Measurements from ENCODE around the gene CTNNA3. TPM values are rescaled to one million over a fixed set of nuclear protein-coding genes. Genes with fewer than 3 reads are reported as not detected.
"Not testable (repeated sequence)": the region's sequence is repeated elsewhere in the genome, so short reads cannot be mapped to it uniquely, and the experiment has no call there.

CTNNA3 gene
- total RNA-seq, 2 donors from 2014 or later: 1.6 TPM; not detected in 1

GRCh38 chr10:67690540-67690939, 5.5 kb downstream of the CTNNA3 start:
- not testable (repeated sequence) for H3K27ac Mint-ChIP-seq; DNase-seq; ATAC-seq; H3K4me1 Mint-ChIP-seq; H3K9me3 ChIP-seq (ENCODE audit: control insufficient read depth, low read length, poor library complexity, severe bottlenecking); H3K36me3 Mint-ChIP-seq (ENCODE audit: low read depth); H3K4me3 Mint-ChIP-seq
- H3K27me3 Mint-ChIP-seq: peaks cover 22% of the 10 kb centered on the region

- DNase-seq; H3K36me3 Mint-ChIP-seq (ENCODE audit: low read depth); H3K4me1 Mint-ChIP-seq; H3K4me3 Mint-ChIP-seq; H3K27me3 Mint-ChIP-seq; H3K27ac Mint-ChIP-seq; H3K9me3 ChIP-seq (ENCODE audit: control insufficient read depth, low read length, poor library complexity, severe bottlenecking); ATAC-seq: not testable (repeated sequence)
These were observed 11.9 kb downstream of the CTNNA3 start for GRCh38 chr10:67684140-67684539.

- Mint-ChIP-seq H3K27ac (no peak overlapping the region), H3K36me3 (ENCODE audit: low read depth) (no peaks in the 10 kb centered on the region), H3K4me3 (no peak overlapping the region), H3K4me1 (no peaks in the 10 kb centered on the region), H3K27me3 (peaks cover 24% of the 10 kb centered on the region)
- H3K9me3 ChIP-seq (ENCODE audit: control insufficient read depth, low read length, poor library complexity, severe bottlenecking): no peaks in the 10 kb centered on the region
- no peak for ATAC-seq
- DNase-seq: no peak
These were observed 17.5 kb downstream of the CTNNA3 start for GRCh38 chr10:67678335-67678974.

GRCh38 chr10:67676208-67676825, 19.7 kb downstream of the CTNNA3 start:
- H3K4me1 Mint-ChIP-seq: no peaks in the 10 kb centered on the region
- no peaks in the 10 kb centered on the region for H3K36me3 Mint-ChIP-seq (ENCODE audit: low read depth)
- H3K27me3 Mint-ChIP-seq: peaks cover 24% of the 10 kb centered on the region
- no peak overlapping the region for H3K4me3 Mint-ChIP-seq
- no peak overlapping the region for H3K27ac Mint-ChIP-seq
- DNase-seq: no peak
- ATAC-seq: no peak
- no peaks in the 10 kb centered on the region for H3K9me3 ChIP-seq (ENCODE audit: control insufficient read depth, low read length, poor library complexity, severe bottlenecking)

- DNase-seq (no peak), ATAC-seq (no peak)
- no peaks in the 10 kb centered on the region for H3K9me3 ChIP-seq (ENCODE audit: control insufficient read depth, low read length, poor library complexity, severe bottlenecking)
- Mint-ChIP-seq H3K27ac (no peak overlapping the region), H3K36me3 (ENCODE audit: low read depth) (no peaks in the 10 kb centered on the region), H3K27me3 (peaks cover 7% of the 10 kb centered on the region), H3K4me3 (no peak overlapping the region), H3K4me1 (peaks cover 5% of the 10 kb centered on the region)
These were observed 25.6 kb downstream of the CTNNA3 start for GRCh38 chr10:67670401-67670800.

- no peak for ATAC-seq
- Mint-ChIP-seq H3K4me3 (no peak overlapping the region), H3K36me3 (ENCODE audit: low read depth) (no peaks in the 10 kb centered on the region), H3K4me1 (peaks cover 5% of the 10 kb centered on the region), H3K27me3 (peaks cover 4% of the 10 kb centered on the region), H3K27ac (no peak overlapping the region)
- no peaks in the 10 kb centered on the region for H3K9me3 ChIP-seq (ENCODE audit: control insufficient read depth, low read length, poor library complexity, severe bottlenecking)
- no peak for DNase-seq
These were observed 26.0 kb downstream of the CTNNA3 start for GRCh38 chr10:67669978-67670377.

- H3K4me3 Mint-ChIP-seq: no peak overlapping the region
- no peak overlapping the region for H3K27ac Mint-ChIP-seq
- ATAC-seq (no peak), DNase-seq (no peak)
- H3K9me3 ChIP-seq (ENCODE audit: control insufficient read depth, low read length, poor library complexity, severe bottlenecking): no peaks in the 10 kb centered on the region
- peaks cover 8% of the 10 kb centered on the region for H3K4me1 Mint-ChIP-seq
- H3K36me3 Mint-ChIP-seq (ENCODE audit: low read depth): no peaks in the 10 kb centered on the region
- H3K27me3 Mint-ChIP-seq: peaks cover 4% of the 10 kb centered on the region
These were observed 27.5 kb downstream of the CTNNA3 start for GRCh38 chr10:67668448-67668847.

- ATAC-seq (no peak), DNase-seq (no peak)
- Mint-ChIP-seq H3K4me3 (no peak overlapping the region), H3K36me3 (ENCODE audit: low read depth) (no peaks in the 10 kb centered on the region), H3K4me1 (peaks cover 8% of the 10 kb centered on the region), H3K27ac (no peak overlapping the region), H3K27me3 (peaks cover 4% of the 10 kb centered on the region)
- no peaks in the 10 kb centered on the region for H3K9me3 ChIP-seq (ENCODE audit: control insufficient read depth, low read length, poor library complexity, severe bottlenecking)
These were observed 29.0 kb downstream of the CTNNA3 start for GRCh38 chr10:67667035-67667425.

- ATAC-seq (no peak), DNase-seq (no peak)
- Mint-ChIP-seq H3K27ac (no peak overlapping the region), H3K4me3 (no peak overlapping the region), H3K36me3 (ENCODE audit: low read depth) (no peaks in the 10 kb centered on the region), H3K4me1 (peaks cover 8% of the 10 kb centered on the region), H3K27me3 (peaks cover 4% of the 10 kb centered on the region)
- no peaks in the 10 kb centered on the region for H3K9me3 ChIP-seq (ENCODE audit: control insufficient read depth, low read length, poor library complexity, severe bottlenecking)
These were observed 29.5 kb downstream of the CTNNA3 start for GRCh38 chr10:67666416-67667034.

- no peak overlapping the region for H3K4me3 Mint-ChIP-seq
- ATAC-seq (no peak), DNase-seq (no peak)
- peaks cover 4% of the 10 kb centered on the region for H3K27me3 Mint-ChIP-seq
- no peaks in the 10 kb centered on the region for H3K36me3 Mint-ChIP-seq (ENCODE audit: low read depth)
- no peaks in the 10 kb centered on the region for H3K9me3 ChIP-seq (ENCODE audit: control insufficient read depth, low read length, poor library complexity, severe bottlenecking)
- H3K27ac Mint-ChIP-seq: no peak overlapping the region
- peaks cover 8% of the 10 kb centered on the region for H3K4me1 Mint-ChIP-seq
These were observed 30.5 kb downstream of the CTNNA3 start for GRCh38 chr10:67665491-67665890.

GRCh38 chr10:67664942-67665341, 31.1 kb downstream of the CTNNA3 start:
- no peaks in the 10 kb centered on the region for H3K36me3 Mint-ChIP-seq (ENCODE audit: low read depth)
- ATAC-seq (no peak), DNase-seq (no peak)
- no peaks in the 10 kb centered on the region for H3K9me3 ChIP-seq (ENCODE audit: control insufficient read depth, low read length, poor library complexity, severe bottlenecking)
- H3K27ac Mint-ChIP-seq: no peak overlapping the region
- H3K27me3 Mint-ChIP-seq: peaks cover 4% of the 10 kb centered on the region
- no peak overlapping the region for H3K4me3 Mint-ChIP-seq
- peaks cover 8% of the 10 kb centered on the region for H3K4me1 Mint-ChIP-seq

- DNase-seq (no peak), ATAC-seq (no peak)
- Mint-ChIP-seq H3K36me3 (ENCODE audit: low read depth) (no peaks in the 10 kb centered on the region), H3K27me3 (peaks cover 1% of the 10 kb centered on the region), H3K27ac (no peak overlapping the region), H3K4me1 (peaks cover 8% of the 10 kb centered on the region), H3K4me3 (no peak overlapping the region)
- no peaks in the 10 kb centered on the region for H3K9me3 ChIP-seq (ENCODE audit: control insufficient read depth, low read length, poor library complexity, severe bottlenecking)
These were observed 32.4 kb downstream of the CTNNA3 start for GRCh38 chr10:67663449-67664087.

- H3K36me3 Mint-ChIP-seq (ENCODE audit: low read depth): no peaks in the 10 kb centered on the region
These were observed 33.6 kb downstream of the CTNNA3 start for GRCh38 chr10:67662415-67662814.

More at GRCh38 chr10:67662415-67662814, 33.6 kb downstream of the CTNNA3 start:
- no peaks in the 10 kb centered on the region for H3K9me3 ChIP-seq (ENCODE audit: control insufficient read depth, low read length, poor library complexity, severe bottlenecking)
- H3K27me3 Mint-ChIP-seq: peaks cover 7% of the 10 kb centered on the region
- H3K4me1 Mint-ChIP-seq: peaks cover 8% of the 10 kb centered on the region
- DNase-seq: no peak
- no peak overlapping the region for H3K4me3 Mint-ChIP-seq
- no peak for ATAC-seq
- H3K27ac Mint-ChIP-seq: no peak overlapping the region

Measured in T-helper 17 cell (primary cell).